ENCODE measurements around the gene PPIL1. TPM values are rescaled to one million over a fixed set of nuclear protein-coding genes. Genes with fewer than 3 reads are reported as not detected.

PPIL1 gene
- total and polyA plus RNA-seq, 2 experiments from 2014 or later = 20.4 to 27.1 TPM

GRCh38 chr6:36853325-36853724 lies 21.3 kb downstream of the PPIL1 start:
- WGBS, 2 experiments (ENCODE audit: low coverage in 1 of 2, low lambda C conversion rate in 2 of 2, missing lambda C conversion rate in 2 of 2) = 49 to 50% methylated on average over 5 of the region's 5 CpGs
- H2AFZ ChIP-seq = 0 out of 2 replicates have a peak overlapping the region, but pooled peaks have one; percentile 37
- in situ Hi-C loops (cut with MboI) = no loop called here

GRCh38 chr6:36852481-36853147 lies 22.0 kb downstream of the PPIL1 start:
- Histone ChIP-seq H3K9ac (peak overlapping the region; percentile 55; the same call in 1 of the 2 replicates), H3K9me3 (ENCODE audit: low read depth) (no peaks in the 10 kb centered on the region), H3K27ac (peak overlapping the region; percentile 85), H3K79me2 (ENCODE audit: insufficient read depth) (0 out of 2 replicates have a peak, but pooled peaks cover 8% of the 10 kb centered on the region), H3K4me2 (ENCODE audit: unreplicated experiment) (no peak overlapping the region), H3K36me3 (ENCODE audit: low read depth) (no peaks in the 10 kb centered on the region), H3K4me1 (ENCODE audit: insufficient read depth) (peaks cover 14% of the 10 kb centered on the region), H4K20me1 (ENCODE audit: insufficient read depth) (no peaks in the 10 kb centered on the region), H2AFZ (no peak overlapping the region), H3K4me3 (no peak overlapping the region), H3K9me2 (ENCODE audit: insufficient read depth) (no peaks in the 10 kb centered on the region), H3K27me3 (replicated peaks; ENCODE audit: insufficient read depth) (no peaks in the 10 kb centered on the region), H3F3A (ENCODE audit: insufficient read depth) (peaks cover 27% of the 10 kb centered on the region)
- peak; percentile 92 for DNase-seq
- no peak for TF ChIP-seq EZH2phosphoT487 (IDR thresholded peaks at IDR 0.05; ENCODE audit: insufficient read depth, low read depth)
- TF ChIP-seq EZH2 (IDR thresholded peaks at IDR 0.05; ENCODE audit: insufficient read depth, poor library complexity, severe bottlenecking) = no peak
- in situ Hi-C loops (cut with MboI) = no loop called here
- 41 to 43% methylated on average over 4 of the region's 4 CpGs for WGBS, 2 experiments (ENCODE audit: low coverage in 1 of 2, low lambda C conversion rate in 2 of 2, missing lambda C conversion rate in 2 of 2)

More at GRCh38 chr6:36853325-36853724, 21.3 kb downstream of the PPIL1 start:
- Histone ChIP-seq H3K9me2 (ENCODE audit: insufficient read depth) (no peaks in the 10 kb centered on the region), H3K27me3 (replicated peaks; ENCODE audit: insufficient read depth) (no peaks in the 10 kb centered on the region), H3K9me3 (ENCODE audit: low read depth) (no peaks in the 10 kb centered on the region), H3K79me2 (ENCODE audit: insufficient read depth) (peaks cover 13% of the 10 kb centered on the region; the same call in 1 of the 2 replicates), H3K9ac (peak overlapping the region; percentile 55; the same call in 1 of the 2 replicates), H4K20me1 (ENCODE audit: insufficient read depth) (no peaks in the 10 kb centered on the region), H3K27ac (peak overlapping the region; percentile 85), H3F3A (ENCODE audit: insufficient read depth) (peaks cover 27% of the 10 kb centered on the region), H3K36me3 (ENCODE audit: low read depth) (no peaks in the 10 kb centered on the region), H3K4me2 (ENCODE audit: unreplicated experiment) (no peak overlapping the region), H3K4me3 (no peak overlapping the region), H3K4me1 (ENCODE audit: insufficient read depth) (peaks cover 16% of the 10 kb centered on the region)
- DNase-seq = peak; percentile 92
- TF ChIP-seq EZH2 (IDR thresholded peaks at IDR 0.05; ENCODE audit: insufficient read depth, poor library complexity, severe bottlenecking) = no peak
- TF ChIP-seq EZH2phosphoT487 (IDR thresholded peaks at IDR 0.05; ENCODE audit: insufficient read depth, low read depth) = no peak

- H4K20me1 ChIP-seq (ENCODE audit: insufficient read depth) = no peaks in the 10 kb centered on the region
- H3K27me3 ChIP-seq (replicated peaks; ENCODE audit: insufficient read depth) = no peaks in the 10 kb centered on the region
- H3K9me2 ChIP-seq (ENCODE audit: insufficient read depth) = no peaks in the 10 kb centered on the region
- no peak overlapping the region for H3K4me3 ChIP-seq
- WGBS, 2 experiments (ENCODE audit: low coverage in 1 of 2, low lambda C conversion rate in 2 of 2, missing lambda C conversion rate in 2 of 2) = 86 to 92% methylated on average over 4 of the region's 4 CpGs
- no peaks in the 10 kb centered on the region for H3K36me3 ChIP-seq (ENCODE audit: low read depth)
- H3K4me1 ChIP-seq (ENCODE audit: insufficient read depth) = peaks cover 14% of the 10 kb centered on the region
- DNase-seq = no peak
- H3F3A ChIP-seq (ENCODE audit: insufficient read depth) = peaks cover 27% of the 10 kb centered on the region
- no peak overlapping the region for H3K9ac ChIP-seq
- no peaks in the 10 kb centered on the region for H3K79me2 ChIP-seq (ENCODE audit: insufficient read depth)
- H3K4me2 ChIP-seq (ENCODE audit: unreplicated experiment) = no peak overlapping the region
- in situ Hi-C loops (cut with MboI) = no loop called here
- H3K9me3 ChIP-seq (ENCODE audit: low read depth) = no peaks in the 10 kb centered on the region
- H2AFZ ChIP-seq = no peak overlapping the region
- no peak overlapping the region for H3K27ac ChIP-seq
- TF ChIP-seq EZH2phosphoT487 (IDR thresholded peaks at IDR 0.05; ENCODE audit: insufficient read depth, low read depth) = no peak
- no peak for TF ChIP-seq EZH2 (IDR thresholded peaks at IDR 0.05; ENCODE audit: insufficient read depth, poor library complexity, severe bottlenecking)
These were observed 23.0 kb downstream of the PPIL1 start for GRCh38 chr6:36851626-36852025.

GRCh38 chr6:36851149-36851614 lies 23.4 kb downstream of the PPIL1 start:
- Histone ChIP-seq H3K4me1 (ENCODE audit: insufficient read depth) (peaks cover 14% of the 10 kb centered on the region), H4K20me1 (ENCODE audit: insufficient read depth) (no peaks in the 10 kb centered on the region), H3K36me3 (ENCODE audit: low read depth) (no peaks in the 10 kb centered on the region), H3K9me2 (ENCODE audit: insufficient read depth) (no peaks in the 10 kb centered on the region), H2AFZ (no peak overlapping the region), H3K9me3 (ENCODE audit: low read depth) (no peaks in the 10 kb centered on the region), H3K4me2 (ENCODE audit: unreplicated experiment) (no peak overlapping the region), H3K9ac (no peak overlapping the region), H3K27ac (no peak overlapping the region), H3K4me3 (no peak overlapping the region), H3F3A (ENCODE audit: insufficient read depth) (peaks cover 27% of the 10 kb centered on the region), H3K79me2 (ENCODE audit: insufficient read depth) (no peaks in the 10 kb centered on the region), H3K27me3 (replicated peaks; ENCODE audit: insufficient read depth) (no peaks in the 10 kb centered on the region)
- no peak for TF ChIP-seq EZH2phosphoT487 (IDR thresholded peaks at IDR 0.05; ENCODE audit: insufficient read depth, low read depth)
- TF ChIP-seq EZH2 (IDR thresholded peaks at IDR 0.05; ENCODE audit: insufficient read depth, poor library complexity, severe bottlenecking) = no peak
- 30 to 31% methylated on average over 3 of the region's 3 CpGs for WGBS, 2 experiments (ENCODE audit: low coverage in 1 of 2, low lambda C conversion rate in 2 of 2, missing lambda C conversion rate in 2 of 2)
- in situ Hi-C loops (cut with MboI) = no loop called here
- peak; percentile 76 for DNase-seq
